AG04450 (cell line): ENCODE results near the gene GP9. TPM values are rescaled to one million over a fixed set of nuclear protein-coding genes. Genes with fewer than 3 reads are reported as not detected.

Source experiments
- CTCF ChIA-PET: fragments of 300-600, 350-600 bp; formaldehyde crosslinking; extraction: SDS; loops from one replicate; lab custom pipeline; 2022; ENCODE audit warnings: antibody characterized with exemption, inconsistent platforms; lab: Charles Lee
- POLR2A ChIA-PET: fragments of 350-600 bp; formaldehyde crosslinking; extraction: SDS; loops from one replicate; lab custom pipeline; 2021; ENCODE audit warnings: antibody characterized with exemption, inconsistent platforms; lab: Yijun Ruan, JAX
- DNase-seq: peaks from one replicate; pipeline ENCODE4 v3.0.0-alpha.2; 2011; ENCODE audit warnings: low read depth, low spot score
- H3K27ac ChIP-seq: one replicate; pipeline ENCODE4 v1.5.1; 2012; ENCODE audit warnings: low read depth, low read length, control low read depth
- H3K27me3 ChIP-seq: one replicate; pipeline ENCODE4 v1.6.0; 2012; ENCODE audit warnings: low read length; ENCODE audit not compliant: control insufficient read depth, insufficient read depth
- H3K4me3 ChIP-seq: 2 replicates; pipeline ENCODE4 v1.5.1; 2011; ENCODE audit warnings: mild to moderate bottlenecking, low read depth, low read length, control low read depth
- H3K9me3 ChIP-seq: 2 replicates; pipeline ENCODE4 v1.5.1; 2012; ENCODE audit warnings: low read length; ENCODE audit not compliant: control insufficient read depth, insufficient read depth
- CTCF ChIP-seq: IDR thresholded peaks from 2 replicates; pipeline ENCODE4 v1.5.1; 2011; ENCODE audit warnings: low read depth, low read length, control low read depth, inconsistent platforms
- polyA plus RNA-seq: library from polyadenylated mRNA; depleted of rRNA; stranded (reverse); fragments of >200 nt; gene quantifications from 2 replicates; pipeline ENCODE4 v1.2.3, GENCODE V29; 2011

Gene GP9
- polyA plus RNA-seq, 1 experiment: not detected

GRCh38 chr3:129056451-129057173, 4.0 kb upstream of the GP9 start:
- Histone ChIP-seq H3K27ac (no peak overlapping the region), H3K27me3 (peaks cover 32% of the 10 kb centered on the region), H3K4me3 (no peak overlapping the region), H3K9me3 (no peaks in the 10 kb centered on the region)
- CTCF ChIA-PET: interaction anchor here (1.0 to 1.4 kb wide), 3 partner anchors 86 to 189 kb away, joined by 3 to 4 read pairs (median 3); no protein-coding TSS in a partner anchor
- no peak for TF ChIP-seq CTCF
- DNase-seq: no peak
- POLR2A ChIA-PET: no interaction called here

- Histone ChIP-seq H3K27me3 (peaks cover 32% of the 10 kb centered on the region), H3K4me3 (no peak overlapping the region), H3K27ac (no peak overlapping the region), H3K9me3 (no peaks in the 10 kb centered on the region)
- no peak for DNase-seq
- no peak for TF ChIP-seq CTCF
- POLR2A ChIA-PET: no interaction called here
- CTCF ChIA-PET: interaction anchor here (1.4 kb wide), 1 partner anchor 188 kb away, joined by 3 read pairs; no protein-coding TSS in a partner anchor
These were observed 3.3 kb upstream of the GP9 start for GRCh38 chr3:129057249-129057648.

GRCh38 chr3:129058441-129059200, 2.0 kb upstream of the GP9 start:
- DNase-seq: no peak
- POLR2A ChIA-PET: no interaction called here
- Histone ChIP-seq H3K9me3 (no peaks in the 10 kb centered on the region), H3K4me3 (no peak overlapping the region), H3K27me3 (peaks cover 32% of the 10 kb centered on the region), H3K27ac (no peak overlapping the region)
- CTCF ChIA-PET: interaction anchor here (0.6 kb wide), 1 partner anchor 58 kb away, joined by 3 read pairs; no protein-coding TSS in a partner anchor
- no peak for TF ChIP-seq CTCF

- Histone ChIP-seq H3K27me3 (peaks cover 32% of the 10 kb centered on the region), H3K9me3 (no peaks in the 10 kb centered on the region), H3K27ac (no peak overlapping the region), H3K4me3 (no peak overlapping the region)
- DNase-seq: no peak
- TF ChIP-seq CTCF: no peak
- ChIA-PET POLR2A (no interaction called here), CTCF (interaction anchor here (0.8 kb wide), 1 partner anchor 89 kb away, joined by 3 read pairs; no protein-coding TSS in a partner anchor)
These were observed 1.1 kb upstream of the GP9 start for GRCh38 chr3:129059311-129059958.
